PFSK-1 (cell line): ENCODE results near the gene HOXA6.

Experiments
- FOXP2 ChIP-seq: optimal IDR thresholded peaks from 2 replicates; pipeline ENCODE3; 2011; ENCODE audit warnings: borderline replicate concordance, control low read depth, inconsistent platforms; ENCODE audit not compliant: insufficient read depth; ENCODE audit errors: extremely low read length, extremely low read depth
- POLR2AphosphoS5 ChIP-seq: IDR thresholded peaks from 2 replicates; pipeline ENCODE4 v1.6.1; 2012; ENCODE audit warnings: low read depth, mild to moderate bottlenecking, control low read depth, low read length, moderate library complexity
- REST ChIP-seq, 2 experiments: IDR thresholded peaks; 2 replicates each; pipeline versions ENCODE4 v1.6.1 to v1.8.0; 2011 to 2012; ENCODE audit warnings: low read depth in 2 of 2, low read length in 2 of 2, control low read depth in 1 of 2, inconsistent platforms in 1 of 2, mild to moderate bottlenecking in 1 of 2, moderate library complexity in 1 of 2; ENCODE audit not compliant: insufficient read depth in 1 of 2
- SIN3A ChIP-seq: IDR thresholded peaks from 2 replicates; pipeline ENCODE4 v1.6.1; 2012; ENCODE audit warnings: mild to moderate bottlenecking, low read length, moderate library complexity, borderline replicate concordance; ENCODE audit not compliant: insufficient read depth
- TAF1 ChIP-seq: IDR thresholded peaks from 2 replicates; pipeline ENCODE4 v1.6.1; 2012; ENCODE audit warnings: low read length, control low read depth, borderline replicate concordance; ENCODE audit not compliant: insufficient read depth

GRCh38 chr7:27145165-27145913 lies 2.2 kb downstream of the HOXA6 start:
- TF ChIP-seq REST (IDR thresholded peaks at IDR 0.05; ENCODE audit: insufficient read depth in 1 of 2, low read depth in 2 of 2, low read length in 2 of 2) = no peak
- TF ChIP-seq SIN3A = no peak
- no peak for TF ChIP-seq POLR2AphosphoS5
- TF ChIP-seq TAF1 = no peak
- no peak for TF ChIP-seq FOXP2
